ENCODE results near the gene SMIM38. TPM values are rescaled to one million over a fixed set of nuclear protein-coding genes. Genes with fewer than 3 reads are reported as not detected.

SMIM38 gene
- total RNA-seq, 1 experiment from 2014 or later, result 0.33 TPM

- peaks cover 6% of the 10 kb centered on the region for H3K9me3 Mint-ChIP-seq (ENCODE audit: low read depth, unreplicated experiment)
- no peak for TF ChIP-seq CTCF (IDR thresholded peaks at IDR 0.05; ENCODE audit: unreplicated experiment)
- BruUV-seq (replicated peaks), result no TSS peak
- H3K36me3 Mint-ChIP-seq (ENCODE audit: insufficient read depth, unreplicated experiment), result peaks cover 7% of the 10 kb centered on the region
- no peak overlapping the region for H3K27ac Mint-ChIP-seq (ENCODE audit: unreplicated experiment)
- intact Hi-C loops (cut with micrococcal nuclease; ENCODE audit: unreplicated experiment), result no loop called here
- CTCF ChIA-PET, result no interaction called here
- no peak for DNase-seq
- H3K4me3 Mint-ChIP-seq (ENCODE audit: low read depth, unreplicated experiment), result no peak overlapping the region
- peaks cover 17% of the 10 kb centered on the region for H3K4me1 Mint-ChIP-seq (ENCODE audit: low read depth, unreplicated experiment)
- H3K27me3 Mint-ChIP-seq (ENCODE audit: unreplicated experiment), result peaks cover 9% of the 10 kb centered on the region
Observed at GRCh38 chr11:69113226-69113625, 42.5 kb upstream of the SMIM38 start.

GRCh38 chr11:69113646-69114340, 41.9 kb upstream of the SMIM38 start:
- intact Hi-C loops (cut with micrococcal nuclease; ENCODE audit: unreplicated experiment), result no loop called here
- no peak for DNase-seq
- Mint-ChIP-seq H3K27ac (ENCODE audit: unreplicated experiment) (no peak overlapping the region), H3K36me3 (ENCODE audit: insufficient read depth, unreplicated experiment) (peaks cover 7% of the 10 kb centered on the region), H3K27me3 (ENCODE audit: unreplicated experiment) (peaks cover 9% of the 10 kb centered on the region), H3K9me3 (ENCODE audit: low read depth, unreplicated experiment) (peaks cover 6% of the 10 kb centered on the region), H3K4me3 (ENCODE audit: low read depth, unreplicated experiment) (no peak overlapping the region), H3K4me1 (ENCODE audit: low read depth, unreplicated experiment) (peaks cover 17% of the 10 kb centered on the region)
- CTCF ChIA-PET, result interaction anchor here (0.8 kb wide), 1 partner anchor 9 kb away, joined by 3 read pairs; no protein-coding TSS in a partner anchor
- BruUV-seq (replicated peaks), result no TSS peak
- no peak for TF ChIP-seq CTCF (IDR thresholded peaks at IDR 0.05; ENCODE audit: unreplicated experiment)

GRCh38 chr11:69114362-69114761, 41.4 kb upstream of the SMIM38 start:
- H3K27ac Mint-ChIP-seq (ENCODE audit: unreplicated experiment), result no peak overlapping the region
- no peak overlapping the region for H3K4me3 Mint-ChIP-seq (ENCODE audit: low read depth, unreplicated experiment)
- DNase-seq, result no peak
- H3K4me1 Mint-ChIP-seq (ENCODE audit: low read depth, unreplicated experiment), result peaks cover 17% of the 10 kb centered on the region
- CTCF ChIA-PET, result interaction anchor here (0.8 kb wide), 1 partner anchor 8 kb away, joined by 3 read pairs; no protein-coding TSS in a partner anchor
- H3K36me3 Mint-ChIP-seq (ENCODE audit: insufficient read depth, unreplicated experiment), result peaks cover 8% of the 10 kb centered on the region
- no peak for TF ChIP-seq CTCF (IDR thresholded peaks at IDR 0.05; ENCODE audit: unreplicated experiment)
- H3K27me3 Mint-ChIP-seq (ENCODE audit: unreplicated experiment), result peaks cover 9% of the 10 kb centered on the region
- BruUV-seq (replicated peaks), result no TSS peak
- intact Hi-C loops (cut with micrococcal nuclease; ENCODE audit: unreplicated experiment), result no loop called here
- peaks cover 6% of the 10 kb centered on the region for H3K9me3 Mint-ChIP-seq (ENCODE audit: low read depth, unreplicated experiment)

- peaks cover 9% of the 10 kb centered on the region for H3K27me3 Mint-ChIP-seq (ENCODE audit: unreplicated experiment)
- intact Hi-C loops (cut with micrococcal nuclease; ENCODE audit: unreplicated experiment), result no loop called here
- no peak for TF ChIP-seq CTCF (IDR thresholded peaks at IDR 0.05; ENCODE audit: unreplicated experiment)
- CTCF ChIA-PET, result interaction anchor here (0.6 to 1.0 kb wide), 4 partner anchors 8 to 529 kb away, joined by 3 to 4 read pairs (median 3); no protein-coding TSS in a partner anchor
- DNase-seq, result no peak
- peaks cover 6% of the 10 kb centered on the region for H3K9me3 Mint-ChIP-seq (ENCODE audit: low read depth, unreplicated experiment)
- no peak overlapping the region for H3K4me3 Mint-ChIP-seq (ENCODE audit: low read depth, unreplicated experiment)
- H3K36me3 Mint-ChIP-seq (ENCODE audit: insufficient read depth, unreplicated experiment), result peaks cover 11% of the 10 kb centered on the region
- no TSS peak for BruUV-seq (replicated peaks)
- no peak overlapping the region for H3K27ac Mint-ChIP-seq (ENCODE audit: unreplicated experiment)
- peaks cover 17% of the 10 kb centered on the region for H3K4me1 Mint-ChIP-seq (ENCODE audit: low read depth, unreplicated experiment)
Observed at GRCh38 chr11:69114811-69115523, 40.8 kb upstream of the SMIM38 start.
